IPS-11a (cell line): ENCODE measurements around the gene DDO.

Source experiments
- H3K4me3 ChIP-seq: one replicate; pipeline ENCODE4 v1.5.1; 2013; ENCODE audit warnings: low read depth, low read length, control low read depth

The DDO gene

GRCh38 chr6:110348961-110349690 is 66.2 kb downstream of the DDO start:
- no peak overlapping the region for H3K4me3 ChIP-seq

GRCh38 chr6:110345025-110345424 is 70.3 kb downstream of the DDO start:
- no peak overlapping the region for H3K4me3 ChIP-seq

GRCh38 chr6:110342759-110343158 is 72.6 kb downstream of the DDO start:
- no peak overlapping the region for H3K4me3 ChIP-seq
